Mesendoderm (in vitro differentiated cells): ENCODE data around the gene NXPE3.

Experiments used
- DNase-seq: peaks from one replicate; pipeline ENCODE4 v3.0.0; 2013
- H2AK5ac ChIP-seq: 2 replicates; pipeline ENCODE4 v1.6.1; 2013; ENCODE audit warnings: low read length, inconsistent platforms
- H2BK120ac ChIP-seq: 2 replicates; pipeline ENCODE4 v1.6.1; 2013; ENCODE audit warnings: low read depth, mild to moderate bottlenecking, low read length, moderate library complexity, mixed read lengths
- H2BK15ac ChIP-seq: replicated peaks from 2 replicates; pipeline ENCODE4 v1.6.1; 2013; ENCODE audit warnings: low read depth, mild to moderate bottlenecking, moderate library complexity
- H2BK5ac ChIP-seq: 2 replicates; pipeline ENCODE4 v1.6.1; 2013; ENCODE audit warnings: low read length, inconsistent platforms
- H3K18ac ChIP-seq: 2 replicates; pipeline ENCODE4 v1.6.1; 2013; ENCODE audit warnings: mild to moderate bottlenecking, low read length, mixed read lengths
- H3K23ac ChIP-seq: one replicate; pipeline ENCODE4 v1.6.1; 2013; ENCODE audit warnings: low read length
- H3K27ac ChIP-seq: 2 replicates; pipeline ENCODE4 v1.5.1; 2013; ENCODE audit warnings: low read depth, mild to moderate bottlenecking, inconsistent platforms, low read length, moderate library complexity
- H3K27me3 ChIP-seq: 2 replicates; pipeline ENCODE4 v1.6.1; 2013; ENCODE audit warnings: low read length, control low read depth, mild to moderate bottlenecking, inconsistent platforms; ENCODE audit not compliant: insufficient read depth, poor library complexity
- H3K36me3 ChIP-seq: 2 replicates; pipeline ENCODE4 v1.6.1; 2013; ENCODE audit warnings: low read length, inconsistent platforms; ENCODE audit not compliant: control insufficient read depth, insufficient read depth
- H3K4ac ChIP-seq: one replicate; pipeline ENCODE4 v1.6.1; 2013; ENCODE audit warnings: low read depth, mild to moderate bottlenecking, low read length, moderate library complexity
- H3K4me1 ChIP-seq: 2 replicates; pipeline ENCODE4 v1.6.1; 2013; ENCODE audit warnings: low read depth, low read length, inconsistent platforms; ENCODE audit not compliant: control insufficient read depth
- H3K4me2 ChIP-seq: 2 replicates; pipeline ENCODE4 v1.6.1; 2013; ENCODE audit warnings: low read length
- H3K4me3 ChIP-seq: 2 replicates; pipeline ENCODE4 v1.5.1; 2013; ENCODE audit warnings: mild to moderate bottlenecking, low read length
- H3K56ac ChIP-seq: one replicate; pipeline ENCODE4 v1.6.1; 2013; ENCODE audit warnings: low read length
- H3K79me1 ChIP-seq: 2 replicates; pipeline ENCODE4 v1.6.1; 2013; ENCODE audit warnings: low read length, inconsistent platforms
- H3K79me2 ChIP-seq: 2 replicates; pipeline ENCODE4 v1.6.1; 2013; ENCODE audit warnings: mild to moderate bottlenecking, low read length; ENCODE audit not compliant: control insufficient read depth, insufficient read depth
- H3K9ac ChIP-seq: 2 replicates; pipeline ENCODE4 v1.6.1; 2013; ENCODE audit warnings: low read length, inconsistent platforms
- H4K5ac ChIP-seq: one replicate; pipeline ENCODE4 v1.6.1; 2013; ENCODE audit warnings: low read length
- H4K8ac ChIP-seq: one replicate; pipeline ENCODE4 v1.6.1; 2013; ENCODE audit warnings: low read depth, mild to moderate bottlenecking, control low read depth, low read length, moderate library complexity
- WGBS: extraction: QIAGEN DNeasy Blood & Tissue Kit; methylation state at CpG from one replicate; pipeline ENCODE4 v1.1.7; 2013; ENCODE audit warnings: low lambda C conversion rate, missing lambda C conversion rate; ENCODE audit not compliant: insufficient coverage; ENCODE audit errors: extremely low coverage; 5-methylcytosine and 5-hydroxymethylcytosine counted together

The NXPE3 gene

GRCh38 chr3:101851850-101852714 lies 73.1 kb downstream of the NXPE3 start:
- H4K8ac ChIP-seq, result no peak overlapping the region
- H3K36me3 ChIP-seq, result peaks cover 11% of the 10 kb centered on the region

GRCh38 chr3:101852983-101853840 lies 74.2 kb downstream of the NXPE3 start:
- H2BK15ac ChIP-seq, result no peak overlapping the region
- H2AK5ac ChIP-seq, result no peak overlapping the region
- H3K4me2 ChIP-seq, result no peak overlapping the region
- peaks cover 17% of the 10 kb centered on the region for H3K79me2 ChIP-seq
- no peaks in the 10 kb centered on the region for H3K27me3 ChIP-seq
- no peak overlapping the region for H3K4me3 ChIP-seq
- no peak overlapping the region for H3K23ac ChIP-seq
- no peaks in the 10 kb centered on the region for H3K4me1 ChIP-seq
- no peak overlapping the region for H2BK5ac ChIP-seq
- no peak overlapping the region for H3K56ac ChIP-seq
- no peak overlapping the region for H3K27ac ChIP-seq
- no CpG with 5 or more reads among the region's 8 CpGs for WGBS
- H4K5ac ChIP-seq, result no peak overlapping the region
- H4K8ac ChIP-seq, result no peak overlapping the region
- H3K4ac ChIP-seq, result no peak overlapping the region
- peaks cover 16% of the 10 kb centered on the region for H3K36me3 ChIP-seq
- no peak overlapping the region for H3K18ac ChIP-seq
- H3K79me1 ChIP-seq, result peaks cover 5% of the 10 kb centered on the region
- DNase-seq, result no peak
- H3K9ac ChIP-seq, result no peak overlapping the region
- no peak overlapping the region for H2BK120ac ChIP-seq

More at GRCh38 chr3:101851850-101852714, 73.1 kb downstream of the NXPE3 start:
- Histone ChIP-seq H3K79me1 (peaks cover 5% of the 10 kb centered on the region), H3K27me3 (no peaks in the 10 kb centered on the region), H3K27ac (no peak overlapping the region), H2BK5ac (no peak overlapping the region), H2BK15ac (no peak overlapping the region), H3K9ac (no peak overlapping the region), H3K4me2 (no peak overlapping the region), H3K23ac (no peak overlapping the region), H3K4me3 (no peak overlapping the region), H2BK120ac (no peak overlapping the region), H3K79me2 (peaks cover 17% of the 10 kb centered on the region), H4K5ac (no peak overlapping the region), H2AK5ac (no peak overlapping the region), H3K4me1 (no peaks in the 10 kb centered on the region), H3K56ac (no peak overlapping the region), H3K18ac (no peak overlapping the region), H3K4ac (no peak overlapping the region)
- no peak for DNase-seq
- WGBS, result no CpG with 5 or more reads among the region's 6 CpGs

- no peak overlapping the region for H3K23ac ChIP-seq
- peaks cover 16% of the 10 kb centered on the region for H3K36me3 ChIP-seq
- no peak overlapping the region for H2BK5ac ChIP-seq
- no peak overlapping the region for H2BK120ac ChIP-seq
- H3K27me3 ChIP-seq, result no peaks in the 10 kb centered on the region
- no peak overlapping the region for H3K4me2 ChIP-seq
- no peak overlapping the region for H3K4ac ChIP-seq
- H3K56ac ChIP-seq, result no peak overlapping the region
- H3K4me3 ChIP-seq, result no peak overlapping the region
- no peak overlapping the region for H4K5ac ChIP-seq
- peaks cover 5% of the 10 kb centered on the region for H3K79me1 ChIP-seq
- H3K9ac ChIP-seq, result no peak overlapping the region
- H3K27ac ChIP-seq, result no peak overlapping the region
- H2AK5ac ChIP-seq, result no peak overlapping the region
- WGBS, result no CpG with 5 or more reads among the region's 3 CpGs
- DNase-seq, result no peak
- H2BK15ac ChIP-seq, result no peak overlapping the region
- H3K4me1 ChIP-seq, result no peaks in the 10 kb centered on the region
- no peak overlapping the region for H3K18ac ChIP-seq
- H3K79me2 ChIP-seq, result peaks cover 17% of the 10 kb centered on the region
- H4K8ac ChIP-seq, result no peak overlapping the region
Measured at GRCh38 chr3:101853982-101854381, 75.0 kb downstream of the NXPE3 start.

GRCh38 chr3:101854608-101855304 lies 75.7 kb downstream of the NXPE3 start:
- H3K36me3 ChIP-seq, result peaks cover 16% of the 10 kb centered on the region
- H3K18ac ChIP-seq, result no peak overlapping the region
- H4K8ac ChIP-seq, result no peak overlapping the region
- H4K5ac ChIP-seq, result no peak overlapping the region
- H2AK5ac ChIP-seq, result no peak overlapping the region
- no peak overlapping the region for H3K27ac ChIP-seq
- H3K27me3 ChIP-seq, result no peaks in the 10 kb centered on the region
- no peak overlapping the region for H3K23ac ChIP-seq
- no CpG with 5 or more reads among the region's 2 CpGs for WGBS
- no peak overlapping the region for H3K4me3 ChIP-seq
- H2BK15ac ChIP-seq, result no peak overlapping the region
- peaks cover 5% of the 10 kb centered on the region for H3K79me1 ChIP-seq
- no peaks in the 10 kb centered on the region for H3K4me1 ChIP-seq
- no peak for DNase-seq
- no peak overlapping the region for H2BK120ac ChIP-seq
- no peak overlapping the region for H2BK5ac ChIP-seq
- no peak overlapping the region for H3K9ac ChIP-seq
- peaks cover 16% of the 10 kb centered on the region for H3K79me2 ChIP-seq
- no peak overlapping the region for H3K56ac ChIP-seq
- no peak overlapping the region for H3K4me2 ChIP-seq
- H3K4ac ChIP-seq, result no peak overlapping the region

GRCh38 chr3:101857301-101857741 lies 78.3 kb downstream of the NXPE3 start:
- Histone ChIP-seq H3K79me1 (peaks cover 2% of the 10 kb centered on the region), H2BK15ac (no peak overlapping the region), H3K4me1 (no peaks in the 10 kb centered on the region), H3K79me2 (no peaks in the 10 kb centered on the region), H4K5ac (no peak overlapping the region), H2BK5ac (no peak overlapping the region), H2BK120ac (no peak overlapping the region), H3K9ac (no peak overlapping the region), H3K27me3 (no peaks in the 10 kb centered on the region), H3K4ac (no peak overlapping the region), H3K36me3 (peaks cover 16% of the 10 kb centered on the region), H4K8ac (no peak overlapping the region), H3K4me2 (no peak overlapping the region), H3K27ac (no peak overlapping the region), H3K4me3 (no peak overlapping the region), H2AK5ac (no peak overlapping the region), H3K56ac (no peak overlapping the region), H3K18ac (no peak overlapping the region), H3K23ac (no peak overlapping the region)
- no CpG with 5 or more reads among the region's 8 CpGs for WGBS
- no peak for DNase-seq
